CD4-positive, alpha-beta T cell (primary cell): ENCODE measurements around the gene FREM2. TPM values are rescaled to one million over a fixed set of nuclear protein-coding genes. Genes with fewer than 3 reads are reported as not detected.

Source experiments
- ATAC-seq: fragments of 200-7000 bp; cut with Tn5 transposase; one replicate; pipeline ENCODE4 v1.10.0; 2022; ENCODE audit warnings: mild to moderate bottlenecking; ENCODE audit not compliant: poor library complexity
- CTCF ChIA-PET: fragments of 350-600 bp; sonication (Branson Sonifier 250); formaldehyde crosslinking; loops from one replicate; lab custom pipeline; 2021; ENCODE audit warnings: antibody characterized with exemption, inconsistent platforms; lab: Charles Lee
- POLR2A ChIA-PET: fragments of 350-600 bp; sonication (Branson Sonifier 250); formaldehyde crosslinking; loops from one replicate; lab custom pipeline; 2021; ENCODE audit warnings: antibody characterized with exemption, inconsistent platforms; lab: Charles Lee
- DNase-seq, 14 experiments: peaks; one replicate each; pipeline ENCODE4 v3.0.0-alpha.2; 2013 to 2020; ENCODE audit warnings: mixed read lengths in 2 of 14
- H3K27ac ChIP-seq, 2 donors: one replicate each; pipeline versions ENCODE4 v1.5.1 to v1.7.0; 2013; ENCODE audit warnings: low read length in 2 of 2, low read depth in 1 of 2, mild to moderate bottlenecking in 1 of 2
- H3K27me3 ChIP-seq, 2 experiments: 1 replicate in 1 of 2; 2 replicates in 1 of 2; pipeline versions ENCODE4 v1.6.1 to v1.7.0; 2013; ENCODE audit warnings: low read length in 2 of 2, control low read depth in 1 of 2, mild to moderate bottlenecking in 1 of 2, moderate library complexity in 1 of 2; ENCODE audit not compliant: insufficient read depth in 2 of 2, control insufficient read depth in 1 of 2
- H3K36me3 ChIP-seq: one replicate; pipeline ENCODE4 v1.6.1; 2013; ENCODE audit warnings: low read length, control low read depth; ENCODE audit not compliant: insufficient read depth
- H3K4me1 ChIP-seq: one replicate; pipeline ENCODE4 v1.6.1; 2013; ENCODE audit warnings: low read length, control low read depth; ENCODE audit not compliant: insufficient read depth
- H3K4me3 ChIP-seq: one replicate; pipeline ENCODE4 v1.5.1; 2013; ENCODE audit warnings: mild to moderate bottlenecking, low read length, moderate library complexity
- H3K9me3 ChIP-seq, 2 experiments: 1 replicate in 1 of 2; 2 replicates in 1 of 2; pipeline versions ENCODE4 v1.6.1 to v1.7.0; 2013; ENCODE audit warnings: low read length in 2 of 2, mild to moderate bottlenecking in 2 of 2, control low read depth in 1 of 2, moderate library complexity in 1 of 2; ENCODE audit not compliant: control insufficient read depth in 1 of 2, insufficient read depth in 1 of 2
- H3K27ac Mint-ChIP-seq: one replicate; pipeline ENCODE4 v1.8.0; 2020; ENCODE audit warnings: mixed read lengths
- H3K27me3 Mint-ChIP-seq: one replicate; pipeline ENCODE4 v1.8.0; 2021; ENCODE audit warnings: mixed read lengths
- H3K36me3 Mint-ChIP-seq: one replicate; pipeline ENCODE4 v1.8.0; 2021; ENCODE audit warnings: low read depth, mixed read lengths
- H3K4me1 Mint-ChIP-seq: one replicate; pipeline ENCODE4 v1.8.0; 2021; ENCODE audit warnings: low read depth, mixed read lengths
- H3K4me3 Mint-ChIP-seq: one replicate; pipeline ENCODE4 v1.8.0; 2020; ENCODE audit warnings: mild to moderate bottlenecking, mixed read lengths
- H3K9me3 Mint-ChIP-seq: one replicate; pipeline ENCODE4 v1.8.0; 2020; ENCODE audit warnings: mixed read lengths
- CTCF ChIP-seq: fragments of 200-600 bp; IDR thresholded peaks from one replicate; pipeline ENCODE4 v1.8.0; 2022; ENCODE audit warnings: antibody characterized with exemption, mild to moderate bottlenecking
- intact Hi-C, 2 experiments: fragments of 100-400 bp; cut with DNase I in 1 of 2; cut with micrococcal nuclease in 1 of 2; formaldehyde crosslinking; loops; one replicate each; pipeline versions ENCODE4 v1.15.1 to v1.9.0; 2023 to 2025; cut with DNase I, micrococcal nuclease
- total RNA-seq, 174 experiments: library from RNA in 2 of 174; stranded (reverse) in 2 of 174; gene quantifications; one replicate each; pipeline ENCODE4 v1.2.3 and lab custom pipeline; 2021 to 2026

FREM2 gene
- total RNA-seq, 2 experiments from 2014 or later, result not detected

- no peak for ATAC-seq
- intact Hi-C loops, result no loop called here
- H3K4me3 Mint-ChIP-seq, result no peak overlapping the region
- no peaks in the 10 kb centered on the region for H3K4me1 Mint-ChIP-seq
- H3K4me3 ChIP-seq, result no peak overlapping the region
- no peaks in the 10 kb centered on the region for H3K36me3 Mint-ChIP-seq
- H3K4me1 ChIP-seq, result no peaks in the 10 kb centered on the region
- no peaks in the 10 kb centered on the region for H3K27me3 ChIP-seq
- CTCF ChIA-PET, result no interaction called here
- H3K27ac ChIP-seq, result no peak overlapping the region
- POLR2A ChIA-PET, result no interaction called here
- H3K27ac Mint-ChIP-seq, result no peak overlapping the region
- no peak for DNase-seq
- peaks cover 16% of the 10 kb centered on the region for H3K27me3 Mint-ChIP-seq
- no peak for TF ChIP-seq CTCF
- H3K36me3 ChIP-seq, result no peaks in the 10 kb centered on the region
- no peaks in the 10 kb centered on the region for H3K9me3 ChIP-seq
- no peaks in the 10 kb centered on the region for H3K9me3 Mint-ChIP-seq
Measured at GRCh38 chr13:38905081-38905480, 218.2 kb downstream of the FREM2 start.

DNA sequence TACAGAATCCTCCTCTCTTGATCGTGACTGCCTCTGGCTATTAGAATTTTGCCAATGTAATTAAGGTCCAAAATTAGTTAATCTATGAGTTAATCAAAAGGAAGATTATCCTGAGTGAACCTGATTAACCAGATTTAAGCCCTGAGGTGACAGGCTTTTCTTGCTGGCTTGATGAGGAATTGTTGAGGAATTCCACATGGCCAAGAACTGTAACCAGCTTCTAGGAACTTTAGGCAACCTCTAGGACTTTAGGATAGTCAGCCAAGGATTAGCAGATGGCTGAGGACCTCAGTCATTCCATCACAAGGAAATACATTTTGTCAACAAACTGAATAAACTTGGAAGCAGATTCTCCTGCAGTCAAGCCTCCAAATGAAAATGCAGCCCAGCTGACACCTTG is 219.0 kb downstream of the FREM2 start:
- CTCF ChIA-PET, result no interaction called here
- no peaks in the 10 kb centered on the region for H3K9me3 Mint-ChIP-seq
- intact Hi-C loops, result no loop called here

DNA sequence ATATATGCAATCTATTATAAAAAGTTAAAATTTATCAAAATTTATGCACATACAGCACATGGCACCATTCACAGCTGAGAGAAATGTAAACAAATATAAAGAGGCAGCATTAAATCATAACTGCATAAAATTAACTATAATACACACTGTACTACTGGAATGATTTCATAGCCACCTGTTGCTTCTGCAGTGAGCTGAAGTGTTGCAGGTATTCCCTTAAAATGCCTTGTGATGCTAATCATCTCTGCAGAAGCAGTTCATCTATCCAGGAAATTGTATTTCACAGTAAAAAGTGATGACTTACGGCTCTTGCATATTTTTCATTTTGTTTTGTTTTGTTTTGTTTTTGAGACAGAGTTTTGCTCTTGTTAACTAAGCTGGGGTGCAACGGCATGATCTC is 221.7 kb downstream of the FREM2 start:
- no peak for DNase-seq
- POLR2A ChIA-PET, result no interaction called here
- Histone ChIP-seq H3K27me3 (no peaks in the 10 kb centered on the region), H3K27ac (no peak overlapping the region), H3K36me3 (no peaks in the 10 kb centered on the region), H3K4me1 (no peaks in the 10 kb centered on the region), H3K4me3 (no peak overlapping the region), H3K9me3 (no peaks in the 10 kb centered on the region)
- no peak for TF ChIP-seq CTCF
- intact Hi-C loops, result no loop called here
- ATAC-seq, result no peak
- CTCF ChIA-PET, result interaction anchor here (1.1 kb wide), 1 partner anchor 9 kb away, joined by 3 read pairs; no protein-coding TSS in a partner anchor
- Mint-ChIP-seq H3K4me1 (no peaks in the 10 kb centered on the region), H3K27me3 (peaks cover 14% of the 10 kb centered on the region), H3K4me3 (no peak overlapping the region), H3K36me3 (no peaks in the 10 kb centered on the region), H3K9me3 (no peaks in the 10 kb centered on the region), H3K27ac (no peak overlapping the region)

More for the DNA sequence above, 219.0 kb downstream of the FREM2 start:
- Mint-ChIP-seq H3K36me3 (no peaks in the 10 kb centered on the region), H3K27me3 (peaks cover 16% of the 10 kb centered on the region), H3K27ac (no peak overlapping the region), H3K4me3 (no peak overlapping the region), H3K4me1 (no peaks in the 10 kb centered on the region)
- DNase-seq (no peak), ATAC-seq (no peak)
- H3K9me3 ChIP-seq, result no peaks in the 10 kb centered on the region
- no peak for TF ChIP-seq CTCF
- H3K27ac ChIP-seq, result no peak overlapping the region
- no peak overlapping the region for H3K4me3 ChIP-seq
- POLR2A ChIA-PET, result no interaction called here
- H3K27me3 ChIP-seq, result no peaks in the 10 kb centered on the region
- H3K36me3 ChIP-seq, result no peaks in the 10 kb centered on the region
- H3K4me1 ChIP-seq, result no peaks in the 10 kb centered on the region
